ENCODE results near the gene KIRREL3.

Gene KIRREL3

GRCh38 chr11:126608658-126609057 is 391.9 kb downstream of the KIRREL3 start:
- Histone ChIP-seq H3K36me3 (ENCODE audit: control insufficient read depth, insufficient read depth, low read length) (no peaks in the 10 kb centered on the region), H3K4me3 (replicated peaks; ENCODE audit: low read depth, low read length) (no peak overlapping the region), H3K27me3 (replicated peaks; ENCODE audit: control insufficient read depth, insufficient read depth, low read length) (peaks cover 3% of the 10 kb centered on the region)
- DNase-seq (ENCODE audit: extremely low read depth, insufficient read length), result no peak
- TF ChIP-seq CTCF (IDR thresholded peaks at IDR 0.05; ENCODE audit: insufficient read depth, low read length, poor library complexity, severe bottlenecking), result no peak

GRCh38 chr11:126607776-126608541 is 392.6 kb downstream of the KIRREL3 start:
- no peaks in the 10 kb centered on the region for H3K36me3 ChIP-seq (ENCODE audit: control insufficient read depth, insufficient read depth, low read length)
- no peak for DNase-seq (ENCODE audit: extremely low read depth, insufficient read length)
- H3K27me3 ChIP-seq (replicated peaks; ENCODE audit: control insufficient read depth, insufficient read depth, low read length), result peaks cover 5% of the 10 kb centered on the region
- no peak overlapping the region for H3K4me3 ChIP-seq (replicated peaks; ENCODE audit: low read depth, low read length)
- TF ChIP-seq CTCF (IDR thresholded peaks at IDR 0.05; ENCODE audit: insufficient read depth, low read length, poor library complexity, severe bottlenecking), result no peak

GRCh38 chr11:126607374-126607773 is 393.2 kb downstream of the KIRREL3 start:
- no peak for DNase-seq (ENCODE audit: extremely low read depth, insufficient read length)
- peaks cover 5% of the 10 kb centered on the region for H3K27me3 ChIP-seq (replicated peaks; ENCODE audit: control insufficient read depth, insufficient read depth, low read length)
- no peak overlapping the region for H3K4me3 ChIP-seq (replicated peaks; ENCODE audit: low read depth, low read length)
- H3K36me3 ChIP-seq (ENCODE audit: control insufficient read depth, insufficient read depth, low read length), result no peaks in the 10 kb centered on the region
- TF ChIP-seq CTCF (IDR thresholded peaks at IDR 0.05; ENCODE audit: insufficient read depth, low read length, poor library complexity, severe bottlenecking), result peak; percentile 67

GRCh38 chr11:126606484-126606883 is 394.1 kb downstream of the KIRREL3 start:
- Histone ChIP-seq H3K27me3 (replicated peaks; ENCODE audit: control insufficient read depth, insufficient read depth, low read length) (peaks cover 5% of the 10 kb centered on the region), H3K4me3 (replicated peaks; ENCODE audit: low read depth, low read length) (no peak overlapping the region), H3K36me3 (ENCODE audit: control insufficient read depth, insufficient read depth, low read length) (no peaks in the 10 kb centered on the region)
- no peak for TF ChIP-seq CTCF (IDR thresholded peaks at IDR 0.05; ENCODE audit: insufficient read depth, low read length, poor library complexity, severe bottlenecking)
- DNase-seq (ENCODE audit: extremely low read depth, insufficient read length), result no peak

- Histone ChIP-seq H3K27me3 (replicated peaks; ENCODE audit: control insufficient read depth, insufficient read depth, low read length) (peaks cover 5% of the 10 kb centered on the region), H3K4me3 (replicated peaks; ENCODE audit: low read depth, low read length) (no peak overlapping the region), H3K36me3 (ENCODE audit: control insufficient read depth, insufficient read depth, low read length) (no peaks in the 10 kb centered on the region)
- no peak for DNase-seq (ENCODE audit: extremely low read depth, insufficient read length)
- TF ChIP-seq CTCF (IDR thresholded peaks at IDR 0.05; ENCODE audit: insufficient read depth, low read length, poor library complexity, severe bottlenecking), result no peak
These were observed 396.1 kb downstream of the KIRREL3 start for GRCh38 chr11:126604461-126604860.
